NCI-H748 (cell line): ENCODE results near the gene GCFC2.
"Not testable (repeated sequence)": the region's sequence is repeated elsewhere in the genome, so short reads cannot be mapped to it uniquely, and the experiment has no call there.

Experiments used
- DNase-seq: peaks from one replicate; lab custom pipeline; 2025; ENCODE audit not compliant: unreplicated experiment; lab: John Stamatoyannopoulos, UW

Gene GCFC2

DNA sequence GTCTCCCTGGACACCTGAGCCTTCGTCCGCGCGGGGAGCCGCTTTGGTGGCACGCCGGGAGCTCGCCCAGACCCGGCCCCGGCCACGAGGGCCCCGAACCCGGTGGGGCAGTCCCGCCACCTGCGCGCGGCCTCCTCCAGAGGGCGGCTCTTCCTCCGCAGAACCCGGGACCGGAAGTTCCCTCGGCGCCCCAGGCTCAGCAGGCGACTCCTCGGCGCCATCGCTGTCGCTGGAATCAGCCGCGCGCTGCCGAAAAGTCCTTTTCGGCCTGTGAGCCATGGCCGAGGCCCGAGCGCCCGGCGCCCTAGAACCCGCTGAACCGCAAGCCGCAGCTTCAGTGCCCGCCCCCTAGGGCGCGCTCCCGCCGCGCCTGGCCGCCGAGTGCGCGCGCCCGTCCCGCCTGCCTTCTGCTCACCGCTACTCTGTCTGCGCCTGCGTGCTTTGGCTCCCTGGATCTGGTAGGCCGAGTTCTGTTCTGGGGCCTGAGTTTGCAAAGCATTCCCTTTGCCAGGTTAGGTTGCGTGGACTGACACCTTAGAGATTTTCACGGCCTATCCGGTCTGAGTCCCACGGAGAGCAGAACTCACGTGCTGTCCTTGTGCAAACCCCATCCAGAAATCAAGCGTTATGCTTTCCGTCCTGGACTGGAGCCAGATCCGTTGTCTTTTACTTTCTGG lies at the start of gene GCFC2:
Gene GCFC2 (minus strand): TSS at position 339 of the 677 bp plus-strand sequence. CDS start 60 bp downstream, at position 279.
- peak; percentile 94 for DNase-seq

DNA sequence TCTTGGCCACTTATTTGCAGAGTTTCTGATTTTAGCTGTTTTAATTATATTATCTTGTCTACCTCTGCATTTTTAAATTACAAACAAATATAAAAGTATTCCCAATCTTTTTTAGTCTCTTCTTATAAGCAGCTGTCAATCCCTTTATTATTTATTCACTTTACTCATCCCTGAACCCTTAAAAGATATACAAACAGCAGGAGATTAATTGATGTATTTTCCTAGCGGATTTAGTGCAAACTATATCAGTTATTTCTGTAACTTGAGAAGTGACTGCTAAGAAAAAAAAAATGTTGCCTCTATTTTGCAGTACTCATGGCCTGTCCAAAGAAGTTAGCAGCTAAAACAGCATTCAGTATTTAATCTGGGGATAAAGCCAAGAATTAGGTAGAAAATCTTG lies 42.1 kb upstream of the GCFC2 start:
- no peak for DNase-seq

DNA sequence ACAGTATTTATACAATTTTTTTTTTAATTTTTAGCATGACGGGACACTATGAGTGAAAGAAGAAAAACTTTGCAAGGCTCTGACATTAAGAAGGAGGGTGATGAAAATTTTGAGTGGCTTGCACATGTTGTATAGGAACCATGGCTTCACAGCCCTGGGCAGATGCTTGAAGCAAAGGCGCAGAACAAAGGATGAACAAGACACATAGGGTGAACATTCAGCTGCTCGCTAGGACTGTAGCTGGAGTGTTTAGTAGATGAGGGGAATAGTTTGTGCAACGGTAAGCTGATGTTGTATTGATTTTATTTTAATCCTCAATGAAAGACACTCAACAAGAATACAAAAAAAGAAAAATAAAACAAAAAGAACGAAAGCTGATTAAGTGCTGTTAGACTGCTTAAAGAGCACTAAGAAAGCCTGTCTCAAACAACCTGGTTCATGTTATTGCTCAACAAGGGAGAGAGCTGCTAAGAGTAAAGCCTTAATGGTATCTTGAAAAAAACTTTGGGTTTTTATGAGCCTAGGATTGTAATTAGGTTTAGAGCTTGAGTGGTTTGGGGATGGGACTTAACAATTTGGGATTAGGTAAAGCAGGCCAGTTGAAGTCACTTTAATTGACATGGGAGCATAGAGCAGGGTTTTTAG lies 41.2 kb upstream of the GCFC2 start:
- no peak for DNase-seq

DNA sequence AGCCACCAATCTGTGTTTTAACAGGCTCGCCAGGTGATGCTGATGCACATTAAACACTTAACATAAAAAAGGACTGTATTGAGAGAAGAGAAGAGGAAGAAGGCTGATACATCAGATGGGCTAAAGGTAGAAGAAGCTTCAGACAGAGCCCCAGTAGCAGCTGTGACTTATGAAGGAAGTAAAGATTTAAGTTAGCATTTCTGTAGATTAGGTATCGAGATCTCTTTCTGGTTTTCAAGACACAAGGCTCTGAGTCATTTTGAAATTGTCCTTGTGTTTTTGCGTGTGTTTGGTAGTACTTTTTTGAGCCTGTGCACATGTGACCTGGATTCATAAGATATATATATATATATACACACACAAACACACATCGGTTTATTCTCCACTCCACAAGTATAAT lies 40.6 kb upstream of the GCFC2 start:
- no peak for DNase-seq

DNA sequence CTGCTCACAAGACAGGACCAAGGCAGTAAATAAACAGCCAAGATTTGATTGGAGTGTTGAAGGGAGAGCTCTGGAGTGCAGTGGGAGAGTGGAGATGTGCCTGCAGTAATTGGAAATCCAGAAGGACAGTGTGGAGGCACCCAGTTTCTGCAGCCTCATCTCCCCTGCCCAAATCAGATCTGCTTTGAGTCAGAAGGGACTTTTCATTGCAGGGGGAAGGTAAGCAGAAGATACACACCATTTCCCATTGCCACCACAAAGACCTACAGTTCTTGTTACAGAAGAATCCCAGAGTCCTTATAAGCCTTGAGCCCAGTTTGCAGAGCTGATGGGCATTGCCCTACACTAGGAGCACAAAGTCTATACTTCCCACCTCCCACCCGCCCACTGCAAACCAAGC lies 27.2 kb upstream of the GCFC2 start:
- no peak for DNase-seq

DNA sequence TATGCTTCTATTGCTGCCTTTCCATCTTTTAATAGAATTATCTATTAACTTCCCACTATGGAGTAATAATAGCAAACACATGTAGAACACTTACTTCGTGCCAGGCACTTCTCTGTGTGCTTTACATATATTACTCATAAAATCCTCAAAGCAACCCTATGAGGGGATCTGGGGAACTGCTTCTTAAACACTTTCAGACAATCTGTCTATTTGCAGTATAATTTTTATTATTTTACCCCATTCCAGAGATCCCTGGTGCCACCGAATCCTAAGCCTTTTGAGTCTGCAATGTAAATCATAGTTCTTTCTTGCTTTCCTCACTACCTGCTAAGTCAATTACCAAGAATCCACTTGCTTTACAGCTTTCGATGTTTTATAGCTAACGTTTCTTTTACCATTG lies 25.6 kb upstream of the GCFC2 start:
- DNase-seq: no peak

DNA sequence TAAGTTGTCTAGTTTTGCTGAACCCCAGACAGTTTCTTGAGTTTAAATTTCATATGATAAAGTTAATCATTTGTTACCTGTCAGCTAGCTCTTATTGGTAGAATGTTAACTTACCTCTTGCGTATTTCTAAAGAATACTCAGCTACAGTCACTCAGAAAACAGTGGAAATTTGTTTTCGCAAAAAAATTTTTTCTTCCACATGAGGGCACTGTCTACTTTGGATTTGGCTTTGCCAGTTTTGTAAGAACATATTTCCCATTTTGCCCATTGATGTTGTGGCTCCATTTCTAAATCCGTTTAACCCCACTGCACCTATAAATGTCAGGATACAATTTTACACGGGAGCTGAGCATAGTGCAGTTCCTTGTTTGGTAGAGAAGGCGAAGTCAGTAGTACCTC lies 19.1 kb upstream of the GCFC2 start:
- DNase-seq: peak; percentile 16

DNA sequence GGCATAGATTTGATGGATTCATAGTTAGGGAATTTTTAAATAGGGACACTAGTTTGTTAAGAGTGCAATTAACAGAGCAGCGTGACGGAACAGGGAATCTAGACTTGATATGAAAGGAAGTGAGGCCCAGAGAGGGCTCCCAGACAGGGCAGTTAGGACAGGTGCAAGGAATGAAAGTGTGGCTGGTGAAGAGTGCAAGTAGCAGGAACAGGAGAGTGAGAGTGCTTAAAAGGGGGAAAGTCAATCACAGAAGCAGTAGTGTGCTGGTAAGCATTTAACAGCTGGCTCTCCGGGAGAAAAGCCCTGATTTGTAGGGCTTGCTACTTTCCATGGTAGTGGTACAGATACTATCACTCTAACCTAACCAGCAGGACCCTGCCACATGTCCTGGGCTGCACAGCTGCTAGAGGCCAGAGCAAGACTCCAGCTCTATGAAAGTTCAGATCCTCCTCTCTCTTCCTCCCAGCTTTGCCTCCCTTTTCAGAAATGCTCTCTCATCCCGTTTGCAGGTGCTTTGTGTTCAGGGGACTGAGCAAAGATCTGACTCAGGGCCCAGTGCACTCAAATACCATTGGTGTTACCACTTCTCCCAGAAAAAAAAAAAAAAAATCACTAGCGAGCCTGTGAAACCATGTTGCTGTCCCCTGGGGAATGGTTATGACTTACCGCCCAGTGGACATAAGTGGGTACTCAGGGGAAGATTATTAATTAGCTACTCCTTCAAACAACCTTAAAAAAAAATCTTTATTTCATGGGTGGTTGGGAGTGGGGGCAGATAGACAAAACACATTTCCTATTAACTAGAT lies 18.1 kb upstream of the GCFC2 start:
- DNase-seq: no peak

DNA sequence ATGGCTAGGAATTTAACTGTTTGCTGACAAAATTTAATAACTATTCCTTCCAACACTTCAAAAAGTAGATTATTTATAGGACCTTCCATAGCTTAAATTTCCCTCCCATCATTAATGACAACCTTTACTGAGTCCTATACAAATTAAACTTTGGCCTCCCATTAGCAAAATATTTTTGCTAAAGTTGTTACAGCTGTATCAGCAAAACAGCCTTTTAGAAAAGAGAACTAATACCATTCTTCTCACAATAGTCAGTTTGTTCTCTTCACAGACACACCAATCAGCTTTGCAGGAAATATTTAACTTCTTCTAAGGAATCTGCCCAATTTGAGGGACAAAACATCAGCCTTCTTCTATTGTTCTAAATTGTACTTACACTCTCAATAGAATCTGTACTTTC lies 12.0 kb upstream of the GCFC2 start:
- no peak for DNase-seq

DNA sequence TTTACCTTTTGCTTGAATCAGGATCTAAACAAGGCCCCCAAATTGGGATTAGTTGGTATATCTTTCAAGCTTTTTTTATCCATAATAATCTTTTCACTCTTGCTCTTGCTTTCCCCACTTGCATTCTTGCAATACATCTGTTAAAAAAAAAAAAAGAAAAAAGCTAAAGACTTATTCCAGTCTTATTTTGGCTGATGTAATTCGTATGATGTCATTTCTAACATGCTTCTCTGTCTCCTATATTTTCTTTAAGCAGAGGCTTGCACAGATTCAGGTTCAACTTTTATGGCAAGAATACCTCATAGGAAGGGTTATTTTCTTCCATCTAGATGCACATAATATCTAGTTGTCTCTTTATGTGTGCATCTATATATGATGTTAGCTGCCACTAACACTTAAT lies 9.8 kb upstream of the GCFC2 start:
- DNase-seq: no peak

DNA sequence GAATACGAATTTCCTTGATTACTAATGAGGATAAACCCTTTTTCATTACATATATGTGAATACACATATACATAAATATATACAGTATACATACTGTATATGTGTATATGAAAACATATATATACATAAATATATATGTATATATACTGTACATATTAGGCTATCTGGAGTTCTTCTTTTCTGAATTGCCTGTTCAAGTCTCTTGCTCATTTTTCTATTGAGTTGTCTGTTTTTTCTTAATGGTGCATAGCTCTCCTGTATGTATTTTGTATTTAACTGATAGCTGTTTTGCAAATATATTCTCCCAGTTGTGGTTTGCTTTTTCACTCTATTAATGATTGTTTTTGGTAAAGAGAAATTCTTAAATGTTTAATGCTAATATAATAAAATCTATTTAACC lies 8.9 kb upstream of the GCFC2 start:
- DNase-seq: no peak

DNA sequence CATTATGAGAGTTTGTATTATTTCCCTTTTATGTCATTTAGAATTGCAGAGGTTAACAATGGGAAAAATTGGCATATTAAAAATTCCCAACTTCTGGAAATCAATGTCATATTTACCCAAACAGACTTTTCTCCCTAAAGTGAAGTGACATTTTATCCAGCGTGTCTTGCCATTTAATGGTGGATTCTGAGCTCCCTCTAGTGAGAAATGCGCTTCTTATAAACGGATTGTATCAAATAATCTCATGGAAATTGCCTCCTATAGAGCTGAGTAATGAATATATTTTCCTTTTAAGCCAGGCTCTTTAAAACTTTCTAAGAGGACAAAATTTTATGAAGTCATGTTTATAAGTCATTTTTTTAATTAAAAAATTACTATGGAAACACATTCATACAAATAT lies 5.7 kb upstream of the GCFC2 start:
- no peak for DNase-seq

DNA sequence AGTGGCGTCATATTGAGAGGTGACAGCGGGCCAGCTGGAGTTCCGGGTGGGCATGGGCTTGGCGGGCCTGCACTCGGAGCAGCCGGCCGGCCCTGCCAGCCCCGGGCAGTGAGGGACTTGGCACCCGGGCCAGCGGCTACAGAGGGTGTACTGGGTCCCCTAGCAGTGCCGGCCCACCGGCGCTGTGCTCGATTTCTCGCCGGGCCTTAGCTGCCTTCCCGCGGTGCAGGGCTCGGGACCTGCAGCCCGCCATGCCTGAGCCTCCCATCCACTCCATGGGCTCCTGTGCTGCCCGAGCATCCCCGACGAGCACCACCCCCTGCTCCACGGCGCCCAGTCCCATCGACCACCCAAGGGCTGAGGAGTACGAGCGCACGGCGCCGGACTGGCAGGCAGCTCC lies 875 bp upstream of the GCFC2 start:
- not testable (repeated sequence) for DNase-seq

DNA sequence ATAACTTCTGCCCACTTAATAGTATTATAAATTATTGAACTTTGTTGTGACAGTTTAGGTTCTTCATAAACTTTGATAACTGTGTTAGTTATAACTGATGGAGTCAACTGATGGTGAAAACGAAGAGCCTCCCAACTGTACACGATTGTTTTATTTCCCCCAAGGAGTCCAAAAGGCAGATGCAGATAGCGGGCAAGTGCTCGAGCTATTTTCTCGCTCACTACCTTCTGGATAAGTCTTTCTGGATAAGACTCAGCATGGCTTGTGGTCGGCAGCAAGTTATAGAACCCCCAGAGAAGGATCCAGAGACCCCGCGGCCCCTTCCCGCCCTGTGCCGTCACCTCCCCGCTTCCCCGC lies 517 bp downstream of the GCFC2 start:
- DNase-seq: no peak

DNA sequence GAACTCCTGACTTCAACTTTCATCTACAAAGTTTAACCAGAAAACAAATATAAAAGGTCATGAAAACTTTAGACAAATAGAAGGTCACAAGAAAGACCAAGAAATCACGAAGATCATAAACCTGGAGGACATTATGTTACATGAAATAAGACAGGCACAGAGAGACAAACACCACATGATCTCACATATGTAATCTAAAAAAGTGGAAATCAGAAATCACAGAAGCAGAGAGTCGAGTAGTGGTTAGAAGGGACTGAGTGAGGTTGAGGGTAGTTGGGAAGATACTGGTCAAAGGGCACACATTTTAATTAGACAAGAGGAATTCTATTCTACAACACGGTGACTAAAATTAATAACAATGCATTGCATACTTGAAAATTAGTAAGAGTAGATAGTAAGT lies 1.4 kb downstream of the GCFC2 start:
- DNase-seq: no peak

DNA sequence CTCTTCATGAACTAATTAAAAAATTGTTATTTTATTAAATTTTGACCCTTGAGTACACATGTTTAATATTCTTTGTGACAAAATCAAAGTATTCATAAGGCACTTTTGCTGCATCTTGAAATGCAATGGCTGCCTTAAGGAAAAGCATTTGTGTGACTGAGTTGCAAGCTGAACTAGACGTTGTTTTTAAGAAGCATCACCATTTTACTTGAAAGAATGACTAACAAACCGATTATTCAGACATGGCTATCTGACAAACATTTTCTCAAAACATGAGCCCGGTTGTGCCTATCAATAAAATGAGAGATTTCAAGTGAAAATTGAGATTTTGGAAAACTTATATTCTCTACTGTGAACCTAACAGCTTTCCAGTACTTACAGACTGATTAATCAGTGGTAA lies 2.8 kb downstream of the GCFC2 start:
- DNase-seq: no peak

DNA sequence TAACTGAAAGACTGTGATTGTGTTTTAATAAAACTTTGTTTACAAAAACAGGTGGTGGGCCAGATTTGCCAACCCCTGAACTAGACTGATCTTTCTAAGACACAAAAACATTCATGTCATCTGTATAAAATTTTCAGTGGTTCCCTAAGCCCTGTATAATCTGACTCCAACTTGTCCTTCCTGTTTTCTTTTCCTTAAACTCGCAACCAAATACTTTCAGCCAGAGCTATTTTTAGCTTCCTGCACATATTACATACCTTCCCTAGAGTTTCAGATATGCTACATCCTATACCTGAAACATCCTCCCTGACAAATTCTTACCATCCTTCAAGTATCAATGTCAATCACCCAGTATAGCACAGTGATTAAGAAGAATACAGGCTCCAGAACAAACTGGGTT lies 4.8 kb downstream of the GCFC2 start:
- no peak for DNase-seq

DNA sequence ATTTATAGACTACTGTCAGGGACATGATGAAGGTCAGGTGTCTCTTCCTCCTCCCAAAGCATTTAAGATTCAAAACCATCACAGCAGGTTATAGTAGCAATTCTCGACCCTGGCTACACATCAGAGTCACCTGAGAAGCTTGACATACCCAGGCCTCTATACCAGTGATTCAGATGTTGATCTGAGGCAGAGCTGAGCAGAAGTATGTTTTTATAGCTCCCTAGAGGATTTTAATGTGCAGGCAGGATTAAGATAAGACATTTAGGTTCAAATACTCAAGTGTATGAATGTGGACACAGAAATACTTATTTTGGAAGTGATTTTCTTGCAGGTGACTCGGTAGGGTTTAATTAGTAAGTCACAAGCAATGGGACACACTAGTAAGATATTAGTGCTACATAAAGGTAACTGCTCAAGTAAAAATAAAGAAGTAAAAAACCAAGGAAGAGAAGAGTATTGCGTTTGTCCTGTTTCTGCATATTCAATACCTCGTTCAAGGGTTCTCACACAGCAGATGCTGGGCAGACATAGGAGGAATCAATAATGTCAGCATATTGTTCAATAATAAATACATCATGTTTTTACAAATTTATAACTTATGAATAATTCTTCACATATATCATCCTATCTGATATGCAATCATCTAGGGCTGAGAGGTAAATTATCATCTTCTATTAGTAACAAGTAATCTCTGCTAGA lies 7.0 kb downstream of the GCFC2 start:
- DNase-seq: no peak

DNA sequence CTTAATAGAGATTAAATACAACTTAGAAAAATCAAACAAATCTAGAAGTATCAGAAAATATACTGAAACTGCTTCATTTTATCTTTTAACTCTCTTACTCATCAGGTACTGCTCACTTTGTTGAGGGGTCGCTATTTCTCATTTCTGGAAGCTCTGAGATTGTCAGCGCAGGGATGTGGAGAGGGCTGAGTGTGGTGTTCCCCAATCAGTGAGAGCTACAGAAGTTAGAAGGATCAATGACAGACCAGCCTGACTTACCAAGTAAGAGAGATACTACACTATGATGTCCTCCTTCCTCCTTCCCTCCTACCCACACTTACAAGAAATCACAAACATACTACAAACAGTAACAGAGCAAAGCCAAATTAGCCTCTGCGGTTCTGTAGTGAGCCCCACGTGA lies 8.1 kb downstream of the GCFC2 start:
- DNase-seq: no peak

DNA sequence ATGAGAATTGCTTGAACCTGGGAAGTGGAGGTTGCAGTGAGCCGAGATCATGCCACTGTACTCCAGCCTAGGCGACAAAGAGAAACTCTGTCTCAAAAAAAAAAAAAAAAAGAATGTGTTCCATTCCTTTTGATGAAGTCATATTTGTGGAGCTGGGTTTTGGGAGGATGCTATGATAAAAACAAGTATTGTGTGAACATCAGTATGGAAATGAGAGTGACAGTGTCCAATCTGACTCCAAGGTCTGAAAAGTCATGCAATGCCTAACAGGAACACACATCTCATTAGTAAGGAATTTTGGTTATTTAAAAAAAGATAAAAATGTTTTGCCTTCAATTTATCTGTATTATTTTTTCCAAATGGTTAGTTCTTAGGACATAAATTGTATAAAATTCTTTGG lies 11.8 kb downstream of the GCFC2 start:
- no peak for DNase-seq

DNA sequence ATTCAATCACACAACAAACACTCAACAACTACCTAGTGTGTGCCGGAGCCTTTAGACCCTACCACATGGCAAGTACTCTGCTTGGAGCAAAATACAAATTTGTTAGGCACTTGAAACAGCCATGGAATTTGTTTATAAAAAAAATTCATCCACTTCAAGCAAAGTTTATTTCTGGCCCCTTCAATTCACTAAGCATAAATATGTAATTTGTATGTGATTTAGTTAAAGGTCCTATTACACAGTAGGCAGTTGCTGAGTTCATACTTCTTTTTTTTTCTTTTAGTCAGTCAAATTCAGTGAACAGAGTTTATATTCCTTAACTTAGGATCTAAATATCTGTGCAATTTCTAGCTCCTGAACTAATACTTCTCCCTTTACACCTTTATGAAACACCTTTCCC lies 22.5 kb downstream of the GCFC2 start:
- DNase-seq: no peak

DNA sequence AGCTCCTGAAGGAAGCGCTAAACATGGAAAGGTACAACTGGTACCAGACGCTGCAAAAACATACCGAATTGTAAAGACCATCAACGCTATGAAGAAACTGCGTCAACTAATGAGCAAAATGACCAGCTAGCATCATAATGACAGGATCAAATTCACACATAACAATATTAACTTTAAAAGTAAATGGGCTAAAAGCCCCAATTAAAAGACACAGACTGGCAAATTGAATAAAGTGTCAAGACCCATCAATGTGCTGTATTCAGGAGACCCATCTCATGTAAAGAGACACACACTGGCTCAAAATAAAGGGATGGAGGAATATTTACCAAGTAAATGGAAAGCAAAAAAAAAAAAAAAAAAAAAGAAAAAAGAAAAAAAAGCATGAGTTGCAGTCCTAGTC lies 27.3 kb downstream of the GCFC2 start:
- not testable (repeated sequence) for DNase-seq
